ENCODE measurements around the gene SELENOO.

GRCh38 chr22:50261615-50262459, 61.0 kb downstream of the SELENOO start, which contains the start of gene MAPK12:
- TF ChIP-seq CTCF (IDR thresholded peaks at IDR 0.05; ENCODE audit: borderline replicate concordance, extremely low read depth, low read length, poor library complexity, severe bottlenecking) (no peak), EZH2 (IDR thresholded peaks at IDR 0.05; ENCODE audit: borderline replicate concordance, low read depth, low read length, severe bottlenecking) (no peak)

Measured in DND-41 (cell line).